Cerebellar cortex (tissue), 1 donor: ENCODE measurements around the gene ASTL.

Experiments used
- DNase-seq: peaks from one replicate; pipeline ENCODE4 v3.0.0-alpha.2; 2015; ENCODE audit warnings: low spot score

The ASTL gene

DNA sequence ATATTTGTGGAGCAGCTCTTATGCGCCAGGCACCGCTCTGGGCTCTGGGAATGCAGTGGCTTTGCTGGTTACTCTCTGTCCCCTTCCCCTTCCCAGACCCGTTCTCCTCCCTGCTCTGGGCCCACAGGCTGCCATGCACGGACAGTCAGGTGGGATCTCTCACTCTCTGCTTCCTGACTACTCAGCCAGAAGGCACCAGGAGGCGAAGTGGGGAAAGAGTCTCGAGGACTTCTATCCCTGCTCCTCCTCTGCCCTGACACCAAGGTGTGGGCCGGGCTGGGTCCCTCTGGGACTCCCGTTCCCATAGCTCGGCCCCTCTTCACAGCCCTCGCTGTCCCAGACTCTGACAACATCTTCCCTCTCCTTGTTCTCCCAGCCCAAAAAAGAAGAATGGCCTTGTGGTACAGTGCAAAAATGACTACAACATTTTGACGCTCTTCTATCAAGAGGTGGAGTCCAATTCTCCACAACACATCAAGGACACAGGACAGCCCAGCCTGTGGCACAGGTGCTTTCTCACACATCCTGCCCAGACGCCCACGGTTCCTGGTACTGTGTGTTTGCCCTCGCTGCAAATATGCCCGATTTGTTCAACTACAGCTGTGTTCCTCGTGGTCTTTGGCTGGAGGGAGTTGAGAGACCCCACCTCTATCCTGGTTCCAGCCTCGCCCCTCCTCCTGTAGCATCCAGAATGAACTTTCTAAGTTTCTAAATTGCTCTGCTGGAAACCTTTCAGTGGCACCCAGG, 21.0 kb upstream of the ASTL start:
- no peak for DNase-seq

DNA sequence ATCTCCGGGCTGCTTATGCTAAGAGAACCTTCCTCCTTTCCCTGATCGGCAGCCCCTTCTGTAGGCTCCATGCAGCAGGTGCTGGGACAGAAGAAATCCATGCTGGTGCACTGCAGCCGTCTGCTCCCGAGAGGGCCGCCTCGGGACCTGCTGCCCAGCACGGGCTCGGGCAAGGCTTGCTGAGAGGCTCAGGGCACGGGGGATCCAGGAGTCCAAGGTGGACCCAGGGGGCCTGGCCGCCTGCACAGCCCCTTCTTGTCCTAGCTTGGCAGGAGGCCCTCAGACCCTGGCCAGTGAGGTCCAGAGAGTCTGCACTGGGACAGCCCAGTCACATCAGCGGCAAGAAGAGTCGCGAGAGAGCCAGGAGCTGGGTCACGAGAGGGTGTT, 20.2 kb upstream of the ASTL start:
- no peak for DNase-seq

DNA sequence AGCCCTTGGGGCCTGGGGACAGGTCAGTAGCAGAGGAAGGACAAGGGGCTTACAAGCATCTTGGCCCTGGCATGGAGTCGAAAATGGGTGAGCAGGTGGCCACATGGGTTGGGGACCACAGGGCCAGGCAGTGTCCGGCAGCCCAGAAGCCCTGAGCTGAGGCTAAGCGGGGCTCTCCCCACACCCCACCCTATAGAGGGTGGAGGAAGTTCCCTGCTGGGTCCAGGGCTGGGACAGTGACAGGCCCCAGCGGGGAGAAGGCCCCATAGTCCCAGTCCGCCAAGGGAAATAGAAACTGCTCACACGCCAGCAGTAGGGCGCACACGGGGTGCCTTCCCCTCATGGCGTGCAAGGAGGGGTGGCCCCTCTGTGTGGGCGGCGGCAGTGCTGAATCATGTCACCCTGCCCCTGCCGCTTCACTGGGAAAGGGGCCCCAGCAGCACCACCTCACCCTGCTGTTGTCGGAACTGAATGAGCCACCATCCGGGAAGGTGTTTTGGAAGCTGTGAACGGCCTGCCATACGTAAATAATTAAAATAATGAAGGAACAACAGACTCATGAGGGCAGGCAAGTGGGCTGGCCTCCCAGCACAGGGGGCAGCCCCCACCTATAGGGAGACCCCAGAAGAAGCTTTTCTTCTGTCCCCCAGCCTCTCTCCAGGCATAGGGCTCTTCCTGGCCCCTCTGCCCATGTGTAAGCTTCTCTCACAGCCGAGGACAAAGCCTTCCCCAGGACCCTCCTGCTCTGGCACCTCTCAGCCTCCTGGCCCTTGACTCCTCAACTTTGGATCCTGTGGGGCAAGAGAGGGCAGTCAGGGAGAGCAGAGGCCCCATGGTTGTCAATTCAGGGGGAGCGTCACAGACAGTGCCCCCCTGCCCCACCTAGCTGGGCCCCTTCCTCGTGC, 19.6 kb upstream of the ASTL start:
- no peak for DNase-seq

DNA sequence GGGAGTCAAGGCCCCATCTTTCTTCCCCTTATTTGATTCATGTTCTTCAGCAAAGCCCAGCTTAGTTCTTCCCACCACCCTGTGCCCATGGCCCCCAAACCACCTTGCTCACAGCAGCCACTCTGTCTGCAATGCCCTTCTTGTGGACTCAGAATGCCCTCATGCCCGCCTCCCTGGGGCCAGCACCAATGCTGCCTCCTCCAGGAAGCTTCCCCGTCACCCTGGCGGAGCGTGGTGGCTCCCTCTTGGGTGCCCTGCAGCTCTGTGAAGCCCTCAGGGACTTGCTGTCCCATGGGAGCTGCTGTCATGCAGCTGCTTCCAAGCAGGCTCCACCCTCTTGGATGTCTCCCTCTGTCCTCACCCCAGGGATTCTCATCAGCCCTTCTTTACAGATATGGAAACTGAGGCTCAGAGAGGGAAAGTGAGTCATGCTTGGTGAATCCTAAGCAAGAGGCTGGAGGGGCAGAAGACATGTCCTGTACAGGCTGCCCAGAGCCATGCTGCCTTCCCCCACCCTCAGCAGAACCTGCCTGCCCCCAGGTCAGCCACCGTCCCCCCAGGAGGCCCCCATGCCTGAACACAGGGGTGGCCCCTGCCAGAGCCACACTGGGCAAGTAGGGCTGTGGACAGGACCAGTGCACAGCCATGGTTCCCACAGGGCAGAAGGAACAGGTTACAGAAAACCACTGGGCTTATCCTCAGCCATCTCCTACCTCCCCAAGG, 18.8 kb upstream of the ASTL start:
- DNase-seq, result no peak

DNA sequence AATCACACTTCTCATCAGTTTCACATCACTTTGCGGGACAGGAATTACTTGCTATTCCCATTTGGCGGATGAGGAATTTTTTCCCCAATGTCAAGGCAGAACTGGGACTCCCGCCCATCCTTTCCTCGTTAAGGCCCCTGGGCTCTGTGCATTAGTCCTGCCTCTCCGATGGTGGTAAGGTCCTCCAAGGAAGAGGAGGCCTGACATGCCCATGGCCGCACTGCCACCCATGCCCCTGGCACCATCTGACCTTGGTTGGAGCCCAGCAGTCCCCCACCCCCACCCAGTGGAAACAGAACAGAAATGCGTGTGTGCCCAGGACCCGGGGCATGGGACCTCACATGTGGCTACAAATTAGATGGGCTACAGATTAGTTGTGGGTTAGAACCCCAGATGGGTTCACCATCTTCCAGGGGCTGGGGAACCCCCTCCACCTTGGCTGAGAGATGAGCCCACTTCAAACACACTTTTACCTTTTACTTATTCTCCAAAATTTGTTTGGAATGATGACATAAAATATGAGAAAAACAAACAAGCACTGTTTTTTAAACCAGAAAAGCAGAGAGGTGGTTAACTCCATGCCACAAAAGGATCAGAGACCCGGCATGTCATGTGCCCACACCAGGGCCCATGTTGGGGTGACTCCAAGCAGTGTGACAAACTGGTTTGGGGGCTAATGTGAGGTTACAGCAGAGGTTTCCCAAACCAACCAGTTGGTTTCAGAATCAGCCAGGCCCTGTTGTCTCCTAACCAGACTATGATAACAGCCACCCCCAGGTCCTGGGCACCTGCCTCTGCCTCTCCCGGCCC, 17.9 kb upstream of the ASTL start:
- DNase-seq, result no peak

DNA sequence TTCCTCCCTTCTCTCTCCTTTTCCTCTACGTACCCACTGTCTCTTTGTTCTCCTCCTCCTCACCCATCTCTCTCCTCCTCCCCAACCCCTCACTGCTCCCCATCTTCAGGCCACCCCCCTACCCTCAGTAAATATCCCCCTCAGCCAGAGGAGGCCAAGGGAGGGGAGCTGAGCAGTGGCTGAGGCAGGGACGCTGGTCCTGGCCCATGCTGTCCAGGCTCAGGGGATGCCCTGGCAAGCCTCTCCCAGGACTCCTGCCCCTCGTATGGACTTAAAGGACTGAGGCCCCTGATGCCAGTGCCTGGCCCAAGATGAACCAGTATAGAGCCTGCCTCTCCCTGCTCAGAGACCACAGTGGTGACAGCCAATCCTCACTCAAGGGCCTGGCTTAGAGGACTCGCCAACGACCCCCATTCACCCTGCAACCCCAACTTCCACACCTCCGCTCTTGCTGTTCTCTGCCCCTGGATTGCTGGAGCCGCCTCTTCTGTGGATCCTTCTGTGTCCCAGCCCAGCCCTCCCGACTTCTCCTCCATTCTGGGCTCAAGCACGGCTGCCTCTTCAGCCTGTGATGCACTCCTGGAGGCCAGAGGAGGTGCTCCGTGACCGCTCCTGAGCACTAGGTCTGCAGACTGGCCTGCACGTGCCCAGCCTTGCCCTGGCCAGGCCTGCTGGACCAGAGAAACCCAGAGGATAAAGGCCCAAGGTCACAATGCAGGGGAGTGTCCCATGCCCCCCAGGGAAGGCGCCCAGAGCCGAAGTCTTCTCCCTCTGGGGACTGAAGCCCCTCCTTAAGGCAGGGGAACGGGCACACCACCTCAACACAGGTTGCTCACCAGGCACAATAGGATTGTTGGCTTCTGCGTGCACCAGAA, 16.4 kb upstream of the ASTL start:
- no peak for DNase-seq

DNA sequence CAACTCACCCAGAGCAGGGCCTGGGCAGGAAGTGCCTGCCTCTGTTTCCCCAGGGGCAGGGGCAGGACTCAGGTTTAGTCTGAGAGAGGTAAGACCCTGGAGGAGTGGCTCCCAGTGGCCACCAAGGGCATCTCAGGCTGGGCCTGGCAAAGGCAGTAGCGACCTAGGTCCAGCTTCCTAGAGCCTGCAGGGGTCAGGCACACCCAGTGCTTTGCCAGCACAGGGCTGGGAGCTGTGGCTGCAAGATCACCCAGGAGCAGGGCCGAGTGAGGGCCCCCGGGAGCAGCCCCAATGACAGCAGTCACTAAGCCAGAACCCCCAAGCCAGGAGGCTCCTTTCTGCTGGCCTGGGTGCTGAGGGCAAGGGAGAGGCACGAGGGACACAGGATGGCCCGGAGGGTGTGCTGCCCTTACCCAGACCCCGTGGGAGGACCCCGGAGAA, 15.7 kb upstream of the ASTL start:
- no peak for DNase-seq

DNA sequence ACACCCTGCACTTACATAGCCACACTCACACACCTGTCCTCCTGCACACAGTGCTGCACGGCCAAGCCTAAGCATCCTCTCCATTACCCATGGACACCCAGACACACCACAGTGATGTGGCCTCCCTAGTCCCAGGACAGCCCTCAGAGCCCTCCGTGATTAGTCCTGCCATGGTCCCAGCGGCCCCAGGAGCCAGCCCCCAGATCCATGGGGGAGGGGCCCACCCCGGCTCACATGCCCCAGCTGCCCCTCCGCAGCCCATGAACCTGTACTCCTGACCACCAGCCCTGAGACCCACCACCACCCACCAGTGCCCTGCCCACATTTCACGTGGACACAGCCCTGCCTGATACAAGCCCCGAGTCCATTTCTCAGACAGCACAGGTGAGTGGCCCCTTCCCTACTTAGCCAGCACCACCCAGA, 15.0 kb upstream of the ASTL start:
- DNase-seq, result no peak

DNA sequence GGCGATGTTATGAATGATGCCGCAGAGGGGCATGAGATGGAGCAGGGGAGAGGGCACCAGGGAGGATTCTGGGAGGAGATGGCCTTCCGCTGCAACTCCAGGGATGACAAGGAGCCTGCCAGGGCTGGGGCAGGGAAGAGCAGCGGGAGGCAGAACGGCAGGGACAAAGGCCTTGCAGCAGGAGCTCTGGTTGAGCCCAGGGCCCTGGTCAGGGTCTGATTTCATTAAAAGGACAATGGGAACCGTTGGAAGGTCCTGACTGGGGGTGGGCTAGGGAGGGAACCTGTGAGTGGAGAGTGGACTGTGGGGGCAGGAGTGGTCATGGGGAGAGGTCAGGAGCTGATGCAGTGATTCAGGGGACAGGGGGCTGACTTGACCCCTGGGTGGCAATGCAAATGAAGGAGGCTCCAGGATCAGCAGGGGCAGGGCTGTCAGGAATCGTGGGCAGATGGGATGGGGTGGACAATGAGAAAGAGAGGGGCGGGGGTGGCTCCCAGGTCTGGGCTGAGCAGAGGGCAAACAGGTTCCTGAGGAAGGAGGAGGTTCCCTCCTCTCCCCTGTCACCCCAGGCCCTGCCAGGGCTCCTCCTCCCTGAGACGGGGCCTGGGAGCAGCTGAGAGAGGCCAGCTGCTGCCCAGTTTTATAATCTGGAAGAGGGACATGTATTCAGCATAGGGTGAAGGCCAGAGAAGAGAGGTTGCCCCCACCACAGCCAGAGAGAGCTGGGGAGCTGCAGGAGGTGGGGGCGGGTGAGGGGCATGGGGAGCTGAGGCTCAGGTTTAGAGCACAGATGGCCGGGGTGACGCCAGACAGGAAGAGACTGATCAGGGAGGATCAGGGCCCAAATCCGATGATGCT, 14.2 kb upstream of the ASTL start:
- peak; percentile 41 for DNase-seq

DNA sequence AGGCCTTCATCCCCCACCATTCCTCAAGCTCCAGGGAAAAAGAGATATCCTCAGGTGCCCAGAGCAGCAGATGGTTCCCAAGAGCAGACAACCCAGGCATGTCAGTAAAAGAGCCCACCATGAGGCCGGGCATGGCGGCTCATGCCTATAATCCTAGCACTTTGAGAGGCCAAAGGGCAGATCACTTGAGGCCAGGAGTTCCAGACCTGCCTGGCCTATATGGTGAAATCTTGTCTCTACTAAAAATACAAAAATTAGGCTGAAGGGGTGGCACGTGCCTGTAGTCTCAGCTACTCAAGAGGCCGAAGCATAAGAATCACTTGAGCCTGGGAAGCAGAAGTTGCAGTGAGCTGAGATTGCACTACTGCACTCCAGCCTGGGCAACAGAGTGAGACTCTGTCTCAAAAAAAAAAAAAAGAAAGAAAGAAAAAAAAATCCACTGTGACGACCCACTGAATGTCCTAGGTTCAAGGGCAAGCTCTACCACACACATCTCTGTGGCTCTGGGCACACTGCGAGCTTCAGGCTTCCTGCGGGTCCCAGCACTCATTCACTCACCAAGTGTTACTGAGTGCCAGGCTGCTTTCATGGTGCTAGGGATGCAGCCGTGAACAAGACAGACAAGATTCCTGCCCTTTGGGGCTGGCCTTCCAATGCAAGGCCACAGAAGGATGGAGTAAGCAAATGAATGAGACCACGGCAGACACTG, 13.4 kb upstream of the ASTL start:
- DNase-seq, result no peak

DNA sequence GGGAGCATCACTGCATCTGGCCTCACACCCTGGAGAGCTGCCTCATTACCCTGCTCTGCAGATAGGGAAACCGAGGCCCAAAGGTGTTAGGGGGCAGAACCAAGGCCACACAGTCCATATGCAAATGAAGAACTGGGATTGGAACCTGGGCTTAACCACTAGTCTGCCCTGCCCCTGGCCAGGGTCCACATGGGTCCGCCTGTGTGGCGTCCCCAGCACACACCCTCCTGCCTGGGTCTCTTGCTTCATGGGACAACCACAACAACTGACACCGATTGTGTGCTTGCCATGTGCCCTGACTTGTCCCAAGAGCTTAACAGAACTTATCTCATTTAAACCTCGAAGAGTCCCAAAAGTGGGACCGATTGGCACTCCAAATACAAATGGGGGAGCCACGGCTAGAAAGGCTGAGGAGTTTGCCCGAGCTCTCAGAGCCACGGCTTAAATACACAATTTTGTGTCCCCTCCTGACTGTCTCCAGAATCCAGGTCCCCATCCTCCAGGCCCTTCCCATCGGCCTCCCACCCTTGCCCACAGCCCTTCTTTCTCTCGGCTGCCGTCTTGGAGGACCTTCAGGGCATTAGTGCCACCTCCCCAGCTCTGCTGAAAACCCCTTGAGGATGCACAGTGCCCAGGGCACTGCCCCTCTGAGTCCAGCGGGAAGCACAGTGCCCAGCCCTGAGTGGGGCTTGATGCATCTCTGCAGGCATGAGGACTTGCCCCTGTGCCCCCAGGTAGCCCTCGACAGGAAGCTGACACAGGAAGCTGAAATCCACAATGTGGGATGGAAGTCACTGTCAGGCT, 12.7 kb upstream of the ASTL start:
- no peak for DNase-seq

DNA sequence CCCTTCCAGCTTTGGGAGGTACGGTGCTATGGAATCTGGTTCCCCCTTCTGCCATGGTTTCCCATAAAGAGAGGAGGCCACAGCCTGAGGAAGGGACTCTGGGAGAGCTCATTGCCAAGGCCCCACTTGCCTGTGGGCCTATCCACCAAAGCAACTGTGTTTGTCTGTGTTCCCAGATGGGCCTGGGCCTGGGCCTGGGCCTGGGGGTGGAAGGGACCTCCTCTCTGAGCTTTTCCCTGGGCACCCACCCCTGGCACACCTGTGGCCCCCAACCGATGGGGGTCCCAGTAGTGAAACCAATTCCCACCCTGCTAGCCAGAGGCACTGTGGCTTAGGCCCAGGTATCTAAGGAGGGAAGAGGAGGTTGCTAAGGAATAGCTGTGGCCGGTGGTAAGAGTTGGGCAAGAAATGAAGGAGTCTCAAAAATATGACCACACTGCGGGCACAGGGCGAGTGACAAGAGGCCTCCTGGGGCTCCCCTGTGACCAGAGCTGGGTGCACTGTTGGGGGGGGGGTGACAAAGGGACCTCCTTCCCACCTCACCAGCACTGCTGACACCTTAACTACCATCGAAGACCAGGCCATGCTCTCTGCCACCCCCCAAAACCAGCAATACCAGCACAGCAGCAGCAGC, 11.8 kb upstream of the ASTL start:
- DNase-seq, result no peak

DNA sequence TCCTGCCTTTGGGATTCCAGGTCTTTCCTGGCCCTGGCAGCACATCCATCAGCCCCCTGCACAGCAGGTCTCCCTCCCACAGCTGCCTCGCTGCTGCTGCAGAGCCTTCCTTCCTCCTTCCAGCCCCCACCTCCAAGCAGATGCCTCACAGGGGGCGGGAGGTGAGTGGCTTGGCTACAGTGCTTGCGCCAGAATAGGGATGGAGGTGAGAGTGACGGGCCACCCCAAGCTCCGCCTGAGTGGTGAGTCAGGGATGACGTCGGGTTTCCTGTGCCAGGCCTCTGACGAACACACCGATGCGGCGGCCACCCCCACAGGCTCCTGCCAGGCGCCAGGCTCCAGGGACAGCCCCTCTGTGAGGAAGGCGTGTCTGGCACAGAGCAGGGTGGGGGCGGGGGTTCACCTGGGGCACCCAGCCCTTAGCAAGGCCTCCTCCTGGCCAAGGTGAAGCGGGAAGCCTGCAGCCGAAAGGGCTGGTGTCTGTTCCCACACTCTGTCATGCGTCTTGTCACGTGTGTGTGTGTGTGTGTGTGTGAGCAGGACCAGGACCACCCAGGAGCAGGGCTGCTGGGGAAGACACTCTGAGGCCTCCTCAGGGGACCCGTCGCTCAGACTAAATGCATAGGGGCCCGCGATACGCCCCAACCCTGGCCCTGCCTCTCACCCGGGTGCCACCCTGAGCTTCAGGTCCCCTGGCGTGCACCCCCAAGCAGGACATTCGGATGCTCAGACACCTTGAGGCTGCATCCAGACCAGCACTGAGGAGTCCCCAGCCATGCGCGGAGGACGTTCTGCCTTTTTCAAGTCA, 10.3 kb upstream of the ASTL start:
- peak; percentile 35 for DNase-seq

DNA sequence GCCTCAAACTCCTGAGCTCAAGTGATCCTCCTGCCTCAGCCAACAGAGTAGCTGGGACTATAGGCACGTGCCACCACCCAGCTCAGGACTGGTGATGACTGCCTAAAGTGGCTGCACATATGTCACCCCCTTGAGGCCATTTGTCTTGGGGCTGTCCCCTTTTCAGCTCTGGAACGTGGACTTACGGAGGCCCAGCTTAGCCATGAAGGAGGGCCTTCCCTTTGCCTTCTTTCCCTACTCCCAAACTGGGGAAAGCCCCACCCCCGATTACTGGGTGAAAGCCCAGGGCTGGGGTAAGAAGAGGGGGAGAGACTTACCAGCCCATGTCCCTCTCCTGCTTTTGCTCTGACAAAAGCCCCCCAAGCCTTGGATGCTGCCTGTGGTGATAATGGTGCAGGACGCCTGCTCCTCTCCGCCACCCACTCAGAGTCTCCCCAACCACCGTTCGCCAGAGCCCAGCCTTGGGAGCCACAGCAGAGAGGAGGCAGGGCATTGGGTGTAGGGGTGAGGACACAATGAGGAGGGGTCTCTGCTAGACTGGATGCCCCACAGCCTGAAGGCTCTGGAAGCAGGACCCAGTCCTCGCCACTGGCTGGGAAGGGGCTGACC, 9.4 kb upstream of the ASTL start:
- DNase-seq, result no peak

DNA sequence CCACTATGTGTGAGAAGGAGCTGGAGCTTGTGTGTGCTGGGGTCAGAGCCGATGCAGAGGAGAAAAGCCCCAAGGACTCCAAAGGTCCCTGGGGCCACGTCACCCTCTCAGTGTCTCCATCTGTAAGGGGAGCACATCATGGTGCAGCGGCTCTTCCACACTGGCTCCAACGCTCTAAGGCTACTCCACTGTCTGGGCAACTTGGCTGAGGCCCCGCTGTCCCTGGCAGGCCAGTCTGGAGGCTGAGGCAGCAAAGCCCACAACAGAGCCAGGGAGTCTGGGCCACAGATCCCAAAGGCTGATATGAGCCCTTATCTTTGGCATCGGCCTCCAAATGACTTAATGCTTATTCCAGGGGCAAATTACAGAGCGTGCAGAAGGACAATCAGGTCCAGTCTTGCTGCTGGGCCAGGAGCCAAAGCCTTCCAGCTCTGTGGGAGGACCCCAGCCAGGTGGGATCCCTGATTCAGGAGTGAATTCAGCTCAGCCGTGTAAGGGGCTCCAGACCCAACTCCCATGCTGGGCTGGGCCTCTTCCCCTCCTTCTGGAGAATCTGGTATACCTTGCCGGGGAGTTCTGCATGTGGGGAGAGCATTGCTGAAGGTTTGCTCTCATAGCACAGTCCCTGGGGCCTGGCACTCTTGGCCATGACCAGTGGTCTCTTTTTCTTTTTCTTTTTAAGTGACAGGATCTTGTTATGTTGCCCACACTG, 8.7 kb upstream of the ASTL start:
- no peak for DNase-seq
